IMR-90 (cell line): ENCODE results near the gene PODXL2. TPM values are rescaled to one million over a fixed set of nuclear protein-coding genes. Genes with fewer than 3 reads are reported as not detected.
A peak's percentile ranks its signal among the peaks of the same experiment; 100 is the strongest.

Experiments used
- ATAC-seq: fragments of 200-7000 bp; cut with Tn5 transposase; 2 replicates; pipeline ENCODE4 v1.9.1; 2020; ENCODE audit warnings: low read depth, mild to moderate bottlenecking, moderate library complexity
- BruUV-seq: library from RNA; stranded (reverse); fragments of 400-500 nt; replicated peaks from 2 replicates; lab custom pipeline; 2021; lab: Mats Ljungman, UMichigan
- CTCF ChIA-PET: fragments of 300-600 bp; formaldehyde crosslinking; extraction: SDS; loops from one replicate; lab custom pipeline; 2021; ENCODE audit warnings: antibody characterized with exemption; lab: Yijun Ruan, JAX
- POLR2A ChIA-PET: fragments of 300-600 bp; sonication (Branson Sonifier 250); formaldehyde crosslinking; loops from one replicate; lab custom pipeline; 2022; ENCODE audit warnings: antibody characterized with exemption; ENCODE audit not compliant: unreplicated experiment; lab: Charles Lee
- DNase-seq: peaks from one replicate; pipeline ENCODE4 v3.0.0; 2013
- H2AFZ ChIP-seq: replicated peaks from 2 replicates; pipeline ENCODE3; 2013; ENCODE audit warnings: low read length, mild to moderate bottlenecking; ENCODE audit not compliant: poor library complexity
- H2AK5ac ChIP-seq: 2 replicates; pipeline ENCODE4 v1.6.1; 2013; ENCODE audit warnings: low read depth, low read length, inconsistent platforms
- H2AK9ac ChIP-seq: replicated peaks from 2 replicates; pipeline ENCODE3; 2013; ENCODE audit warnings: mild to moderate bottlenecking, low read depth, low read length, moderate library complexity; ENCODE audit not compliant: poor library complexity
- H2BK120ac ChIP-seq: 2 replicates; pipeline ENCODE4 v1.6.1; 2013; ENCODE audit warnings: low read depth, low read length, inconsistent platforms
- H2BK15ac ChIP-seq: 3 replicates; pipeline ENCODE4 v1.6.1; 2013; ENCODE audit warnings: low read depth, low read length, inconsistent platforms
- H2BK20ac ChIP-seq: 2 replicates; pipeline ENCODE4 v1.6.1; 2013; ENCODE audit warnings: low read depth, mild to moderate bottlenecking, inconsistent platforms, low read length, moderate library complexity
- H2BK5ac ChIP-seq: 2 replicates; pipeline ENCODE4 v1.6.1; 2013; ENCODE audit warnings: mild to moderate bottlenecking, low read depth, low read length, inconsistent platforms; ENCODE audit not compliant: poor library complexity, severe bottlenecking
- H3K14ac ChIP-seq: replicated peaks from 2 replicates; pipeline ENCODE4 v1.6.1; 2013; ENCODE audit warnings: low read depth, low read length, inconsistent platforms
- H3K18ac ChIP-seq: 2 replicates; pipeline ENCODE4 v1.6.1; 2013; ENCODE audit warnings: low read depth, low read length, control low read depth
- H3K23ac ChIP-seq: 2 replicates; pipeline ENCODE4 v1.6.1; 2013; ENCODE audit warnings: low read depth, low read length, inconsistent platforms
- H3K27ac ChIP-seq: 2 replicates; pipeline ENCODE4 v1.5.1; 2013; ENCODE audit warnings: mild to moderate bottlenecking, control low read depth, low read length; ENCODE audit not compliant: insufficient read depth
- H3K27me3 ChIP-seq: 2 replicates; pipeline ENCODE4 v1.6.1; 2013; ENCODE audit warnings: low read length; ENCODE audit not compliant: control insufficient read depth, insufficient read depth
- H3K36me3 ChIP-seq: 2 replicates; pipeline ENCODE4 v1.6.1; 2013; ENCODE audit warnings: low read length, mixed read lengths; ENCODE audit not compliant: control insufficient read depth, insufficient read depth
- H3K4ac ChIP-seq: 2 replicates; pipeline ENCODE4 v1.6.1; 2013; ENCODE audit warnings: low read depth, low read length, inconsistent platforms
- H3K4me1 ChIP-seq: 2 replicates; pipeline ENCODE4 v1.6.1; 2013; ENCODE audit warnings: low read length, mixed read lengths; ENCODE audit not compliant: control insufficient read depth, insufficient read depth
- H3K4me2 ChIP-seq: 2 replicates; pipeline ENCODE4 v1.6.1; 2013; ENCODE audit warnings: low read depth, mild to moderate bottlenecking, control low read depth, low read length, moderate library complexity
- H3K4me3 ChIP-seq: 2 replicates; pipeline ENCODE4 v1.5.1; 2013; ENCODE audit warnings: low read depth, mild to moderate bottlenecking, control low read depth, low read length, moderate library complexity; ENCODE audit not compliant: insufficient read depth
- H3K56ac ChIP-seq: 2 replicates; pipeline ENCODE4 v1.6.1; 2013; ENCODE audit warnings: low read length, inconsistent platforms; ENCODE audit not compliant: insufficient read depth; ENCODE audit errors: extremely low read depth
- H3K79me1 ChIP-seq, 2 experiments: 2 replicates each; pipeline ENCODE4 v1.6.1; 2013; ENCODE audit warnings: low read length in 2 of 2, inconsistent platforms in 1 of 2, low read depth in 1 of 2
- H3K9ac ChIP-seq: 2 replicates; pipeline ENCODE4 v1.6.1; 2013; ENCODE audit warnings: low read depth, low read length, control low read depth
- H3K9me1 ChIP-seq: 2 replicates; pipeline ENCODE4 v1.6.1; 2013; ENCODE audit warnings: low read length, inconsistent platforms; ENCODE audit not compliant: insufficient read depth
- H3K9me3 ChIP-seq: 2 replicates; pipeline ENCODE4 v1.6.1; 2013; ENCODE audit warnings: low read length; ENCODE audit not compliant: control insufficient read depth, insufficient read depth
- H4K20me1 ChIP-seq: 2 replicates; pipeline ENCODE4 v1.6.1; 2013; ENCODE audit warnings: low read length, inconsistent platforms; ENCODE audit not compliant: insufficient read depth
- H4K5ac ChIP-seq: 2 replicates; pipeline ENCODE4 v1.6.1; 2013; ENCODE audit warnings: mild to moderate bottlenecking, low read depth, low read length, control low read depth
- H4K8ac ChIP-seq, 2 experiments: 2 replicates each; pipeline ENCODE4 v1.6.1; 2013; ENCODE audit warnings: low read depth in 2 of 2, low read length in 2 of 2, control low read depth in 1 of 2, inconsistent platforms in 1 of 2
- H4K91ac ChIP-seq: 2 replicates; pipeline ENCODE4 v1.6.1; 2013; ENCODE audit warnings: low read depth, low read length, inconsistent platforms; ENCODE audit not compliant: insufficient read depth
- BHLHE40 ChIP-seq: fragments of 150-350 bp; IDR thresholded peaks from 2 replicates; pipeline ENCODE4 v1.6.1; 2016; ENCODE audit warnings: mild to moderate bottlenecking, low read depth, low read length
- CEBPB ChIP-seq: IDR thresholded peaks from 2 replicates; pipeline ENCODE4 v1.6.1; 2012; ENCODE audit warnings: low read depth, low read length, improper control_type of control experiment
- CHD1 ChIP-seq: IDR thresholded peaks from 2 replicates; pipeline ENCODE4 v1.6.1; 2012; ENCODE audit warnings: low read depth, low read length, improper control_type of control experiment
- CTCF ChIP-seq: conservative IDR thresholded peaks from 2 replicates; pipeline ENCODE4 v1.5.1; 2012; ENCODE audit warnings: mild to moderate bottlenecking, low read depth, low read length, improper control_type of control experiment
- FOS ChIP-seq: fragments of 150-350 bp; IDR thresholded peaks from 2 replicates; pipeline ENCODE4 v1.6.1; 2016; ENCODE audit warnings: low read depth, low read length
- MAZ ChIP-seq: IDR thresholded peaks from 2 replicates; pipeline ENCODE4 v1.6.1; 2012; ENCODE audit warnings: low read depth, mild to moderate bottlenecking, low read length, improper control_type of control experiment, moderate library complexity, borderline replicate concordance
- MXI1 ChIP-seq: IDR thresholded peaks from 2 replicates; pipeline ENCODE4 v1.6.1; 2012; ENCODE audit warnings: low read depth, mild to moderate bottlenecking, low read length, moderate library complexity, borderline replicate concordance
- NFE2L2 ChIP-seq: fragments of 150-350 bp; IDR thresholded peaks from 2 replicates; pipeline ENCODE4 v1.6.1; 2016; ENCODE audit warnings: low read depth, mild to moderate bottlenecking, low read length
- POLR2A ChIP-seq: IDR thresholded peaks from 2 replicates; pipeline ENCODE4 v1.6.1; 2012; ENCODE audit warnings: mild to moderate bottlenecking, low read depth, low read length
- RAD21 ChIP-seq: IDR thresholded peaks from 2 replicates; pipeline ENCODE4 v1.6.1; 2012; ENCODE audit warnings: low read length, improper control_type of control experiment
- RCOR1 ChIP-seq: IDR thresholded peaks from 2 replicates; pipeline ENCODE4 v1.6.1; 2012; ENCODE audit warnings: mild to moderate bottlenecking, low read length, improper control_type of control experiment; ENCODE audit not compliant: insufficient replicate concordance
- RFX5 ChIP-seq: IDR thresholded peaks from 2 replicates; pipeline ENCODE4 v1.8.0; 2012; ENCODE audit warnings: low read depth, mild to moderate bottlenecking, low read length, moderate library complexity
- WGBS, 2 experiments: methylation state at CpG; one replicate each; pipeline versions ENCODE4 v1.1.5 to v1.1.7; 2013; ENCODE audit warnings: missing lambda C conversion rate in 2 of 2; ENCODE audit not compliant: insufficient read length in 1 of 2; ENCODE audit errors: extremely low coverage in 2 of 2; 5-methylcytosine and 5-hydroxymethylcytosine counted together
- dilution Hi-C: fragments of 300-500 bp; cut with HindIII; formaldehyde crosslinking; loops from one replicate; pipeline ENCODE4 v1.14.3; 2018; ENCODE audit warnings: low sequenced_read_pairs; ENCODE audit not compliant: unreplicated experiment
- in situ Hi-C: fragments of 300-500 bp; cut with MboI; formaldehyde crosslinking; loops from 3 replicates; pipeline ENCODE4 v1.14.3; 2019; ENCODE audit warnings: low sequenced_read_pairs, inconsistent platforms, mixed read lengths
- intact Hi-C: fragments of 100-400 bp; cut with micrococcal nuclease; formaldehyde crosslinking; loops from 2 replicates; pipeline ENCODE4 v1.10.0; 2022
- polyA plus RNA-seq, 3 experiments: library from polyadenylated mRNA; depleted of rRNA; stranded (reverse); fragments of >200 nt; gene quantifications; 2 replicates each; pipeline ENCODE4 v1.2.3, GENCODE V29; 2012; ENCODE audit warnings: low replicate concordance in 1 of 3
- total RNA-seq: library from RNA; depleted of rRNA; stranded (reverse); fragments of >200 nt; gene quantifications from 2 replicates; pipeline ENCODE4 v1.2.3, GENCODE V29; 2012
- TF ChIP-seq, protein P1 (sequence below): fragments of 150-350 bp; IDR thresholded peaks from 2 replicates; pipeline ENCODE4 v1.6.1; 2016; ENCODE audit warnings: low read depth, mild to moderate bottlenecking, low read length, moderate library complexity, borderline replicate concordance

PODXL2 gene
- total and polyA plus RNA-seq, 2 of the 4 experiments (the other 2 are of a cell fraction), result 1.6 to 5.4 TPM

GRCh38 chr3:127590593-127591465 is 38.2 kb upstream of the PODXL2 start, which contains the start of gene TPRA1:
TPRA1 (minus strand) TSS chr3:127590733; CDS start chr3:127580146, 10,587 bp downstream.
- peaks cover 39% of the 10 kb centered on the region for H4K20me1 ChIP-seq
- H3K27ac ChIP-seq, result peak within 1 kb of the TSS; percentile 86
- H2AK9ac ChIP-seq, result peak within 1 kb of the TSS; percentile 93
- POLR2A ChIA-PET, result interaction anchor here (0.6 kb wide), 1 partner anchor 1050 kb away, joined by 3 read pairs; no protein-coding TSS in a partner anchor
- H3K4me3 ChIP-seq, result peak within 1 kb of the TSS; percentile 51
- peak within 1 kb of the TSS; percentile 89 for H4K91ac ChIP-seq
- H2BK20ac ChIP-seq, result peak within 1 kb of the TSS; percentile 78
- peak within 1 kb of the TSS; percentile 74 for H3K9ac ChIP-seq
- peak within 1 kb of the TSS; percentile 97 for H3K23ac ChIP-seq
- H3K4me2 ChIP-seq, result peak within 1 kb of the TSS; percentile 87
- BruUV-seq, result no TSS peak
- dilution Hi-C loops (no loop called here), in situ Hi-C loops (no loop called here), intact Hi-C loops (loop anchor here (5.0 kb wide), 1 partner anchor 461 kb away; the partner anchor contains the start of gene SEC61A1)
- peak within 1 kb of the TSS; percentile 76 for H3K18ac ChIP-seq
- DNase-seq, result peak; percentile 96
- H3K56ac ChIP-seq, result peak within 1 kb of the TSS; percentile 84
- H3K4me1 ChIP-seq, result peaks cover 15% of the 10 kb centered on the region
- H3K9me1 ChIP-seq, result peaks cover 28% of the 10 kb centered on the region
- H2AFZ ChIP-seq, result peak within 1 kb of the TSS; percentile 94
- WGBS, 2 experiments, result 0% methylated on average over 32 of the region's 72 CpGs; no CpG with 5 or more reads in 1 of the 2 experiments
- ATAC-seq, result peak; percentile 77
- peak within 1 kb of the TSS; percentile 54 for H4K5ac ChIP-seq
- peak within 1 kb of the TSS; percentile 95 for H3K4ac ChIP-seq
- peak within 1 kb of the TSS; percentile 89 for H2BK120ac ChIP-seq
- CTCF ChIA-PET, result interaction anchor here (0.6 to 4.2 kb wide), 2 partner anchors 16 to 1120 kb away, joined by 3 to 20 read pairs; no protein-coding TSS in a partner anchor
- peaks cover 0 to 44% of the 10 kb centered on the region in 2 experiments; a peak in 2 of 4 replicates for H3K79me1 ChIP-seq
- H2AK5ac ChIP-seq, result peak within 1 kb of the TSS; percentile 87
- H3K14ac ChIP-seq, result peak within 1 kb of the TSS; percentile 91
- no peaks in the 10 kb centered on the region for H3K36me3 ChIP-seq
- peak within 1 kb of the TSS; percentile 83 for H2BK5ac ChIP-seq
- H4K8ac ChIP-seq, result peak within 1 kb of the TSS; percentile 86 to 93
- no peaks in the 10 kb centered on the region for H3K9me3 ChIP-seq
- no peaks in the 10 kb centered on the region for H3K27me3 ChIP-seq
- peak within 1 kb of the TSS; percentile 91; the same call in 2 of the 3 replicates for H2BK15ac ChIP-seq
- TF ChIP-seq CTCF, result peak; percentile 38
- 0 out of 2 replicates have a peak, but pooled peaks have one; percentile 1 for TF ChIP-seq CHD1
- peak; percentile 88 for TF ChIP-seq BHLHE40
- peak; percentile 78 for TF ChIP-seq POLR2A
- peak; percentile 96 for TF ChIP-seq MXI1
- TF ChIP-seq, protein P1, sequence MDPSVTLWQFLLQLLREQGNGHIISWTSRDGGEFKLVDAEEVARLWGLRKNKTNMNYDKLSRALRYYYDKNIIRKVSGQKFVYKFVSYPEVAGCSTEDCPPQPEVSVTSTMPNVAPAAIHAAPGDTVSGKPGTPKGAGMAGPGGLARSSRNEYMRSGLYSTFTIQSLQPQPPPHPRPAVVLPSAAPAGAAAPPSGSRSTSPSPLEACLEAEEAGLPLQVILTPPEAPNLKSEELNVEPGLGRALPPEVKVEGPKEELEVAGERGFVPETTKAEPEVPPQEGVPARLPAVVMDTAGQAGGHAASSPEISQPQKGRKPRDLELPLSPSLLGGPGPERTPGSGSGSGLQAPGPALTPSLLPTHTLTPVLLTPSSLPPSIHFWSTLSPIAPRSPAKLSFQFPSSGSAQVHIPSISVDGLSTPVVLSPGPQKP, result no peak
- TF ChIP-seq CEBPB, result peak; percentile 51; the same call in 1 of the 2 replicates
- TF ChIP-seq RFX5, result no peak
- TF ChIP-seq FOS, result no peak
- TF ChIP-seq NFE2L2, result no peak
- TF ChIP-seq RAD21, result peak; percentile 40
- TF ChIP-seq RCOR1, result no peak
- peak; percentile 45; the same call in 1 of the 2 replicates for TF ChIP-seq MAZ
